Body of pancreas (tissue), 4 donors: ENCODE measurements around the gene DAB2IP.
"Not testable (repeated sequence)": the region's sequence is repeated elsewhere in the genome, so short reads cannot be mapped to it uniquely, and the experiment has no call there.

Experiments
- POLR2A ChIP-seq, 3 donors: fragments of 450-650 bp; IDR thresholded peaks; one replicate each; pipeline ENCODE4 v1.6.1; 2016; ENCODE audit warnings: antibody characterized with exemption in 3 of 3, mild to moderate bottlenecking in 2 of 3
- TF ChIP-seq, protein P1 (sequence below), 7 experiments: fragments of 450-650 bp in 4 of 7; fragments of 200-600 bp in 3 of 7; sonication (generic) in 3 of 7; IDR thresholded peaks; one replicate each; pipeline ENCODE4 v1.5.1; 2016 to 2019; ENCODE audit warnings: antibody characterized with exemption in 7 of 7

DNA sequence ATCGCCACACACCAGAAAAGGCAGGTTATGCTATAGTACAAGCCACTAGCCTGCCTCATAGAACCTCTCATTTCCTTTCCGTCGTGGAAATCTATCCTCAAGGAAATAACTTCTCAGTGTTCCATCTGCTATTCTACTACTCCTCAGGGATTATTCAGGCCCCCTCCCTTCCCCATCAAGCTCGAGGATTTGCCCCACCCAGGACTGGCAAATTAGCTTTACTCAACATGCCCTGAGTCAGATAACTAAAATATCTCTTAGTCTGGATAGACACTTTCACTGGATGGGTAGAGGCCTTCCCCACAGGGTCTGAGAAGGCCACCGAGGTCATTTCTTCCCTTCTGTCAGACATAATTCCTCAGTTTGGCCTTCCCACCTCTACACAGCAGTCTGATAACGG is 142.9 kb downstream of the DAB2IP start:
- TF ChIP-seq, protein P1, sequence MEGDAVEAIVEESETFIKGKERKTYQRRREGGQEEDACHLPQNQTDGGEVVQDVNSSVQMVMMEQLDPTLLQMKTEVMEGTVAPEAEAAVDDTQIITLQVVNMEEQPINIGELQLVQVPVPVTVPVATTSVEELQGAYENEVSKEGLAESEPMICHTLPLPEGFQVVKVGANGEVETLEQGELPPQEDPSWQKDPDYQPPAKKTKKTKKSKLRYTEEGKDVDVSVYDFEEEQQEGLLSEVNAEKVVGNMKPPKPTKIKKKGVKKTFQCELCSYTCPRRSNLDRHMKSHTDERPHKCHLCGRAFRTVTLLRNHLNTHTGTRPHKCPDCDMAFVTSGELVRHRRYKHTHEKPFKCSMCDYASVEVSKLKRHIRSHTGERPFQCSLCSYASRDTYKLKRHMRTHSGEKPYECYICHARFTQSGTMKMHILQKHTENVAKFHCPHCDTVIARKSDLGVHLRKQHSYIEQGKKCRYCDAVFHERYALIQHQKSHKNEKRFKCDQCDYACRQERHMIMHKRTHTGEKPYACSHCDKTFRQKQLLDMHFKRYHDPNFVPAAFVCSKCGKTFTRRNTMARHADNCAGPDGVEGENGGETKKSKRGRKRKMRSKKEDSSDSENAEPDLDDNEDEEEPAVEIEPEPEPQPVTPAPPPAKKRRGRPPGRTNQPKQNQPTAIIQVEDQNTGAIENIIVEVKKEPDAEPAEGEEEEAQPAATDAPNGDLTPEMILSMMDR (IDR thresholded peaks at IDR 0.05) = not testable (repeated sequence)
- TF ChIP-seq POLR2A (IDR thresholded peaks at IDR 0.05) = not testable (repeated sequence)
